ENCODE results near the gene CFAP210.

The CFAP210 gene, protein sequence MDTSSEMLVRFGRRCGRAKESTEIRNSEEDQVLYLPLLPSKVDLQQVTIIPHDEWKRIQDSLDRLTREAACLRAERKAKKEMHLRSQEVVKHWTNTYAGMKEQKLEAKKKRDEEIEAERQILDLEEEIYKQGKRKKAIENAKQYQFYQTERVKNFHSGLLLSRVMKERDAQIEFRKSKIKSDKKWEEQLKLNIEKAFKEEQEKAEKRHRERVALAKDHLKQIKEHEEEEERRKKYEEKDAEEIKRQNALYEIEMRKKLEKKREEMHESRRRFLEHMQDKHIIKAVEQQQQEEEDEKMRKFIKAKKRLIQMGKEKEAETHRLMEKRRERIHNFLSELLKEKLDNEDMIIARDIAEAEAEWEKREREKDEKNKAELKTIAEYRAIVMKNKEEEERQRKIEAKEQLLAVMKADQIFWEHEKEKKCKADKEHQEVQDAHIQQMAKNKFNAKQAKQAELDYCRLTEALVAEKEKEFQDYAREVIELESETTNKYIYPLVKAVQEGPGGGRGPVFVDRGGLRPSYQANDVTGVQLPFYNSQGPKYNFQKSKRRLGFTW

DNA sequence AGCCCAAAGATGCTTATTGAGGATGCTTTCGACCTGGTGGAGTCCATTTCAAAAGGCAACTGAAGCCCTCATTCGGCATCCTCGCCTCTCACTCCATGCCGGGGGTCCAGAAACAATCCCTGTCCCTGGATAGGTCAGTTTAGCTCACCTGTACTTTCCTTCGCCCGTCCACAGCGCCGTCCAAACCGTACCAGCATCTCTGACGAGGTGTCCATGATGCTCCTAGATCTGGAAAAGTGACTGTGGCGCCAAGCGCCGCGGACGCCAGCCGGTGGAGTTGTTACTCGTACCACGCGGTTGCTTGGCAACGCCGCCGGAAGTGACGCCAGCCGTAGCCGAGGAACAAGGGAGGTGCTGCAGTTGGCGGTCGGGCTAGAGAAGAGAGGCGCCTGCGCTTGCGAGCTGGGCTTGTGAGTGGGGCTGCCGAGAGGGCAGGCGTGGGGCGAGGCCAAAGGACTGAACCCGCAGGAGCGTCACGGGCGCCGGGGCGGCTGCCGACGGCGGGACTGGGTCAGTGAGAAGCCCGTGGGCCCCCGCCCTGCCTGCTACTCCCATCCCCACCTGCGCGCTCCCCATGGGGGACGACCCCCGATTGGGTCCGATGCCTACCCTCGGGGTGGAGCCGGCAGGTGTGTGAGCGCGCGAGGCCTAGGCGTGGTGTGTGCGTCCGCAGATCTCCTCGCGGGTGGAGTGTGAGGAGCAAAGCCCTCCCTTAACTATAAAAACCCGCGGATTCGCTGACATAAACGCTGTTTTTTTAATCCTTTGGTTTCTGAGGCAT is at the start of gene CFAP210, which contains the start of gene PHOSPHO2:
Gene CFAP210, minus strand, starts transcription at position 293 of the 781 bp plus-strand sequence. Its CDS starts 78 bp downstream, at position 215.
Gene PHOSPHO2, plus strand, starts transcription at position 357 of the 781 bp plus-strand sequence. CDS start 6,503 bp downstream, outside the sequence.
- peak; percentile 93 for DNase-seq (ENCODE audit: low read depth)
- H3K4me3 ChIP-seq (ENCODE audit: control insufficient read depth, low read depth, low read length) = peak within 1 kb of the TSS; percentile 76
- no peak for TF ChIP-seq CTCF (conservative IDR thresholded peaks at IDR 0.05; ENCODE audit: control insufficient read depth, insufficient read depth, low read depth, low read length)

DNA sequence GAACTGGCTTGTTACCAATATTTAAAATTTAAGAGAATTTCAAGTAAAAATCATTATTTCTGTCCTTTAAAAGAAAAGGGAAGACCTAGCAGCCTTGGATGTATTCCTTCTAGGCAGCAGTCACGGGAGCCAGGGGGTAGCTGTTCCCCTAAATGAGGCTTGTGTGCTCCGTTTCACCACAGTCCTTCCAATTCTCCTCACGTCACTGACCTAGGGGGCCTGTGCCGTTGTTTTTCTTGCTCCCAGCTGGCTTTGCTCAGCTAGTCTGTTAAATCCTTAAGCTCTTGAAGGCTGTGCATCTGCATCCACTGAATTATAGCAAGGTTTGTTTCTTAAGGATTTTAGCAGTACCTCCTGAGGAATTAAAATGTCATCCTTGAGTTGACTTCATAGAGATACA is 49.3 kb upstream of the CFAP210 start:
- no peak overlapping the region for H3K4me3 ChIP-seq (ENCODE audit: control insufficient read depth, low read depth, low read length)
- TF ChIP-seq CTCF (conservative IDR thresholded peaks at IDR 0.05; ENCODE audit: control insufficient read depth, insufficient read depth, low read depth, low read length) = no peak
- no peak for DNase-seq (ENCODE audit: low read depth)

DNA sequence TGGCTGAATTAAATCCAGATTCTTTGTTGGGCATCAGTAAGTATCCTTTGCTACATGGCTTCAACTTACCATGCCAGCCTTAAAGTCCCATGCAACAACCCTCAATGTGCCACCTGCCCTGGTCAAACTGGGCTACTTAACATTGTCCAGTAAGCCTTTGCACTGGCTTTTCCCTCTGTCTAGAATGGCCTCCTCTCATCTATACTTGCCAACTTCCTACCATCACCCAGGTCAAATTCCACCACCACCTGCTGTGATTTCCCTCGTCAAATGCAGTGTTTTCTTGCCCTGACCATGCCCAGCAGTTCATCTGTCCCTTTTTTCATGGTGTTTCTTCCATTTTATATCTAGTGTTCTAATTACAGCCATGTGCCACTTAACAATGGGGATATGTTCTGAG is 45.1 kb upstream of the CFAP210 start:
- no peak for TF ChIP-seq CTCF (conservative IDR thresholded peaks at IDR 0.05; ENCODE audit: control insufficient read depth, insufficient read depth, low read depth, low read length)
- no peak for DNase-seq (ENCODE audit: low read depth)
- no peak overlapping the region for H3K4me3 ChIP-seq (ENCODE audit: control insufficient read depth, low read depth, low read length)

DNA sequence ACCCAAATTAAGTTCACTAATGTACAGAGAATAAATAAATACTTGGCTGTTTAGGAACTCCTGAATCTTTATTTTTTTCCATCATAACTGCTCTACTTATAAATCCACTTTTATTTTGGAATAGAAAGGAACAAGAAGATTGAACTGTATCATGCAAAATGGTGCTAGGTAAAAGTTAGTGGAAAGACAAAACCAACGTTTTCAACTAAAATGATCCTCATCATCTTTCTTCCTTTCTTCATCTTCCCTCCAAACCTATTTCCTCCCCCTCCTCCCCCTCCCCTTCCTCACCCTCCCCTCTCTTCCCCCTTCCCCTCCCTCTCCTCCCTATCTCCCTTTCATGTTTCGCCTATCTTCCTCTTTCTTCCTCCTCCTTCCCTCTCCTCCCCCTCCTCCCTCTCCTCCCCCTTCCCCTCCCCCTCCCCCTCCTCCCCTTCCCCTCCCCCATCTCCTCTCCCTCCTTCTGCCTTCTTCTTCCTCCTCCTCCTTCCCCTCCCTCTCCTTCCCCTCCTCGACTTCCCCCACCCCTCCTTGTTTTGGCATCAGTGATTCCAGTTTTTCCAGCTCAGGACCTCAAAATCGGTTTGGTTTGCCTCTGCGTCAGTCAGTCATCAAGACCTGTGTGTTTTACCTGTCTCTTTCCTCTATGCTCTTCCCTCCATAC is 44.5 kb upstream of the CFAP210 start:
- TF ChIP-seq CTCF (conservative IDR thresholded peaks at IDR 0.05; ENCODE audit: control insufficient read depth, insufficient read depth, low read depth, low read length) = no peak
- DNase-seq (ENCODE audit: low read depth) = no peak
- H3K4me3 ChIP-seq (ENCODE audit: control insufficient read depth, low read depth, low read length) = no peak overlapping the region

GRCh38 chr2:169736902-169737301 is 42.7 kb upstream of the CFAP210 start:
- no peak for TF ChIP-seq CTCF (conservative IDR thresholded peaks at IDR 0.05; ENCODE audit: control insufficient read depth, insufficient read depth, low read depth, low read length)
- DNase-seq (ENCODE audit: low read depth) = peak; percentile 7

GRCh38 chr2:169735623-169736022 is 41.4 kb upstream of the CFAP210 start:
- no peak for TF ChIP-seq CTCF (conservative IDR thresholded peaks at IDR 0.05; ENCODE audit: control insufficient read depth, insufficient read depth, low read depth, low read length)
- DNase-seq (ENCODE audit: low read depth) = no peak
- no peak overlapping the region for H3K4me3 ChIP-seq (ENCODE audit: control insufficient read depth, low read depth, low read length)

More at GRCh38 chr2:169736902-169737301, 42.7 kb upstream of the CFAP210 start:
- no peak overlapping the region for H3K4me3 ChIP-seq (ENCODE audit: control insufficient read depth, low read depth, low read length)
